ENCODE data around the gene CNTNAP2.

The CNTNAP2 gene

DNA sequence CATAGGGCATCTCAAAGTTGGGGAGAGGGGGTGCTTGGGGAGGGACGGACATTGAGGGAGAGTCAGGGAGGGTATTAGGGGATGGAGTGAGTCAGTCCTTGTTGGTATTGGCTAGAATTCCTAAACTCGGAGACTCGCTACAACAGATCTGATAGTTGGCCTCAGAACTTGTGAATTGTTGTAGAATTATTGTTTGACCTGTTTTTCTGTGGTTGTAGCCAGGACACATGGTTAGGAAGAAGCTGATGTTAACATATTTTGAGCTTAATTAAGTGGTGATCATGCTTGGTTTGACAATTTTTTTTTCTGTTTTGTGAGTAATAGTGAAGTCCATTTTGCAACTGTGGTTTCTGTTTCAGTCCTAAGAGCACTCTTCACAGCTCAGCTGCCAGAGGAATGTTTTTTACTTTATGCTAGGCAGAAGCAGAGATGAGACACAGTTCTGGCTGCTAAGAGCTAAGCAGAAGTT is 1283.7 kb downstream of the CNTNAP2 start:
- no peak for DNase-seq (ENCODE audit: extremely low read depth, low read depth)
- TF ChIP-seq, protein P1, sequence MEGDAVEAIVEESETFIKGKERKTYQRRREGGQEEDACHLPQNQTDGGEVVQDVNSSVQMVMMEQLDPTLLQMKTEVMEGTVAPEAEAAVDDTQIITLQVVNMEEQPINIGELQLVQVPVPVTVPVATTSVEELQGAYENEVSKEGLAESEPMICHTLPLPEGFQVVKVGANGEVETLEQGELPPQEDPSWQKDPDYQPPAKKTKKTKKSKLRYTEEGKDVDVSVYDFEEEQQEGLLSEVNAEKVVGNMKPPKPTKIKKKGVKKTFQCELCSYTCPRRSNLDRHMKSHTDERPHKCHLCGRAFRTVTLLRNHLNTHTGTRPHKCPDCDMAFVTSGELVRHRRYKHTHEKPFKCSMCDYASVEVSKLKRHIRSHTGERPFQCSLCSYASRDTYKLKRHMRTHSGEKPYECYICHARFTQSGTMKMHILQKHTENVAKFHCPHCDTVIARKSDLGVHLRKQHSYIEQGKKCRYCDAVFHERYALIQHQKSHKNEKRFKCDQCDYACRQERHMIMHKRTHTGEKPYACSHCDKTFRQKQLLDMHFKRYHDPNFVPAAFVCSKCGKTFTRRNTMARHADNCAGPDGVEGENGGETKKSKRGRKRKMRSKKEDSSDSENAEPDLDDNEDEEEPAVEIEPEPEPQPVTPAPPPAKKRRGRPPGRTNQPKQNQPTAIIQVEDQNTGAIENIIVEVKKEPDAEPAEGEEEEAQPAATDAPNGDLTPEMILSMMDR (IDR thresholded peaks at IDR 0.05; ENCODE audit: low read depth, low read length, missing control alignments), result no peak
- no peak overlapping the region for H3K4me3 ChIP-seq (replicated peaks; ENCODE audit: low read depth, low read length)

DNA sequence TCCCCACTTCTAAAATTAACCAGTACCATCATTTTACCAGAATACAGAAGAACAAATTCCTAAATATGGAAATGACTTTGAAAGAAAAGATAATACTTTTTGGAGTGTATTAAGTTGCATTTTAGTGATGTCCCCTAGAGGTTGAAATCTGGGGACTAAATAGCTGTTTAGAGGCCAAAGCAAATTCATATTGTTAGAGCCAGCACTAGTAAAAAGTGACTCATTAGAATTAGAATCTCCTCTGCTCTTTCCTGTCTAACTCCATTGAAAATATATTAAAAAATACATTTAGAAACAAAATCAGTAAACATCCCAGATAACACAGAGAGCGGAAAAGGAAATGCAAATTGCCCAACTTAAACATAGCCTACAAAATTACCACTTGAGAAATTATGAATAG is 1284.3 kb downstream of the CNTNAP2 start:
- DNase-seq (ENCODE audit: extremely low read depth, low read depth), result no peak
- H3K4me3 ChIP-seq (replicated peaks; ENCODE audit: low read depth, low read length), result no peak overlapping the region
- TF ChIP-seq, protein P1 (IDR thresholded peaks at IDR 0.05; ENCODE audit: low read depth, low read length, missing control alignments), result no peak

DNA sequence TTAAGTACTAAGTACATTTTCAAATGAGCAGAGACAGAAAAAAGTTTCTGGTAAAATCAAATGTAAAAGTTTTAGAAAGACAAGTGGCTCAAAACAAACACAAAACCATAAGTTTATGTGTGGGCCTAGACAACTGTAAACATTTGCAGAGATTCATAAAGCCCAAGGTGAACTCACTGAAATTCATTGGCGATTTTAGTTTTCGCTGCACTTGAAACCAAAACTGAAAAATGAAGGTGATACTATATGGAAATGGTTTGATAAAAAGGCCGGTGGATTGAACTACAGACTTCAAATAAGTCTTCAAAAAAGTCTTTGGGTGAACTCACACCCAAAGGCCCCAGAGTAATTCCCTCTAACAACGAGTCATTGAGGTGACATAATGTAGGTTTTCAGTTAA is 1289.0 kb downstream of the CNTNAP2 start:
- DNase-seq (ENCODE audit: extremely low read depth, low read depth), result no peak
- no peak overlapping the region for H3K4me3 ChIP-seq (replicated peaks; ENCODE audit: low read depth, low read length)
- TF ChIP-seq, protein P1 (IDR thresholded peaks at IDR 0.05; ENCODE audit: low read depth, low read length, missing control alignments), result no peak

DNA sequence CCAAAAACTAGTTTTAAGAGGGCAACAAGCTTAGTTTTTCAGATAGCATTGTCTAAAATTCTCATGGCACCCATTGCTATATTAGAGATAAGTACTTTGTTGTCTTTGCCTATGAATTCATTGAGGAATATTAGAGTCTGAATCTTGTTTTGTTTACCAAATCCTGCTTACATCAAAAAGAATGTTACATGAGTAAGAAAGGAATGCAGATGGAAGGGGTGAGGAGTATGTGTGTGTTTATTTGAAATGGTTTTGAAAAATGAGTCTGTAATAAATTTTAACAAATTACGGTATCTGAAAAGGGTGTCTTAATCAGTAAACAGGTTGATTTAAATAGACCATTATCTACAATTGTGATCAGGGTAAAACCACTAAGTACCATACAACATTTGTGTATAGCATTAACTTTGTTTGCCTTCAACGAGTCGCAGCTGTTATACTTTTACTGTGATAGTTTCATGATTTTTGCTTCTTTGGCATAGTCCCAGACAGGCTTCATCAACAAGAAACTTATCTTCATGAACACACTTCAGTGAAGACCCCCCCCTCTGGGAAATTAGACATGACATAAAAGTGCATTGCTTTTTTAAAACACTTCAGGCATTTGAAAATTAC is 1290.0 kb downstream of the CNTNAP2 start:
- no peak for DNase-seq (ENCODE audit: extremely low read depth, low read depth)
- H3K4me3 ChIP-seq (replicated peaks; ENCODE audit: low read depth, low read length), result no peak overlapping the region
- TF ChIP-seq, protein P1 (IDR thresholded peaks at IDR 0.05; ENCODE audit: low read depth, low read length, missing control alignments), result no peak

DNA sequence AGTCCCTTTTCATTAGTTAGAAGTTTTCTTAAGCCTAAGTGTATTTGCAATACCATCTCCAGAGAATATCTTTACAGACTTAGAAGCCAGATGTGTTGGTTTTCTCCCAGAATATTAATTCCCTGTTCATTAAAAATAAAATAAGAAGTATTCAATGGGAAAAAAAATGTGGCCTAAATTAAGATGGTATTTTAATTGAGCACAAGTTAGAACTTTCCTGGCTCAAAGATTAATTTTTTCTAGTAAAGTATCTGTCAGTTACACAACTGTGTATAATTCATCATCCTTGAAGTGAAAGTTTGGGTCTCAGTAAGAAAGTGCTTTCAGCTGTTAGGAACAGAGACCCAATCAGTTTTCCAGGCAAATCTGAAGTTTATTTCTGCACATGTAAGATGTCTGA is 1294.5 kb downstream of the CNTNAP2 start:
- TF ChIP-seq, protein P1 (IDR thresholded peaks at IDR 0.05; ENCODE audit: low read depth, low read length, missing control alignments), result no peak
- DNase-seq (ENCODE audit: extremely low read depth, low read depth), result no peak
- H3K4me3 ChIP-seq (replicated peaks; ENCODE audit: low read depth, low read length), result no peak overlapping the region

DNA sequence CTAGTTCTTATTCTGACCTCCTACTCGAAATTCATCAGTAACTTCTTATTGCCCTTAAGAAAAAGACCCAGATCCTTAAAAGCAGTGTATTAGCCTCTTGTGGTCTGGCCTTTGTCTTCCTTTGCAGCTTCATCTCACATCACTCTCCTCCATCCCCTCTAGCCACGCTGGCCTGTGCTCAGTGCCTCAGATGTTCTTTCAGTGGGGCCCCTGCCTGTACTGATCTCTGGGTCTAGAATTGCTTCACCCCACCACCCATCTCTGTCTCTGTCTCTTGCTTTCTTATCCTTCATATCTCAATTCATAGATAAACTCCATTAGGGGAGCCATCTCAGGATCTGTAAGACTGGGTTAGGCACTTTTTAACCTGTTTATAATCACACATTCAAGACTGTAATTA is 1295.5 kb downstream of the CNTNAP2 start:
- H3K4me3 ChIP-seq (replicated peaks; ENCODE audit: low read depth, low read length), result no peak overlapping the region
- no peak for DNase-seq (ENCODE audit: extremely low read depth, low read depth)
- TF ChIP-seq, protein P1 (IDR thresholded peaks at IDR 0.05; ENCODE audit: low read depth, low read length, missing control alignments), result no peak
